Heart left ventricle (tissue), 16 donors: ENCODE data around the gene EARS2. TPM values are rescaled to one million over a fixed set of nuclear protein-coding genes. Genes with fewer than 3 reads are reported as not detected.
A peak's percentile ranks its signal among the peaks of the same experiment; 100 is the strongest.

Experiments used
- ATAC-seq, 4 donors: fragments of 200-7000 bp; cut with Tn5 transposase; one replicate each; pipeline ENCODE4 v1.9.1; 2020 to 2022; ENCODE audit warnings: moderate library complexity in 4 of 4, mild to moderate bottlenecking in 3 of 4, moderate number of reproducible peaks in 1 of 4
- DNase-seq, 5 donors: peaks; one replicate each; pipeline ENCODE4 v3.0.0-alpha.2; 2020
- H3K27ac ChIP-seq, 12 donors: fragments of 200-600 bp; sonication (generic) in 4 of 12; one replicate each; pipeline versions ENCODE4 v1.5.0 to v1.8.0; 2016 to 2022; ENCODE audit warnings: mild to moderate bottlenecking in 2 of 12
- H3K27me3 ChIP-seq, 9 donors: fragments of 200-600 bp; sonication (generic) in 2 of 9; one replicate each; pipeline versions ENCODE4 v1.5.1 to v1.8.0; 2016 to 2022; ENCODE audit warnings: mild to moderate bottlenecking in 3 of 9
- H3K36me3 ChIP-seq, 9 donors: fragments of 200-600 bp; sonication (generic) in 2 of 9; one replicate each; pipeline versions ENCODE4 v1.5.0 to v1.8.0; 2018 to 2022; ENCODE audit warnings: mild to moderate bottlenecking in 2 of 9
- H3K4me1 ChIP-seq, 12 donors: fragments of 200-600 bp; sonication (generic) in 4 of 12; one replicate each; pipeline versions ENCODE4 v1.5.0 to v1.8.0; 2016 to 2022; ENCODE audit warnings: mild to moderate bottlenecking in 3 of 12
- H3K4me3 ChIP-seq, 12 donors: fragments of 200-600 bp; sonication (generic) in 4 of 12; one replicate each; pipeline versions ENCODE4 v1.5.0 to v1.8.0; 2017 to 2022; ENCODE audit warnings: mild to moderate bottlenecking in 9 of 12, moderate library complexity in 4 of 12
- H3K9me3 ChIP-seq, 12 donors: fragments of 200-600 bp; sonication (generic) in 4 of 12; one replicate each; pipeline versions ENCODE4 v1.5.0 to v1.8.0; 2016 to 2022; ENCODE audit warnings: mild to moderate bottlenecking in 1 of 12
- POLR2A ChIP-seq, 2 donors: fragments of 450-650 bp; IDR thresholded peaks; one replicate each; pipeline ENCODE4 v1.6.1; 2017; ENCODE audit warnings: antibody characterized with exemption in 2 of 2, mild to moderate bottlenecking in 2 of 2, moderate library complexity in 2 of 2
- WGBS, 4 donors: extraction: QIAGEN DNeasy Blood & Tissue Kit in 2 of 4; methylation state at CpG; one replicate each; pipeline versions ENCODE4 v1.1.5 to v1.1.7; 2013 to 2018; 5-methylcytosine and 5-hydroxymethylcytosine counted together
- intact Hi-C, 10 donors: fragments of 100-400 bp; cut with DNase I; formaldehyde crosslinking; loops; one replicate each; pipeline versions ENCODE4 v1.11.1 to v1.14.2; 2022
- polyA plus RNA-seq, 2 donors: library from polyadenylated mRNA; stranded (reverse); fragments of 200-250 nt; gene quantifications; one replicate each; pipeline ENCODE4 v1.2.3, GENCODE V29; 2013
- total RNA-seq, 9 donors: library from RNA; depleted of rRNA in 2 of 9; stranded (reverse); fragments of >200 nt in 2 of 9; fragmentation: NEBNext Ultra II Directional in 3 of 9; extraction: Animal tissue kit (Norgen Biotek cat#: 25700) in 3 of 9; gene quantifications; one replicate each; pipeline versions ENCODE4 v1.1.0 to v1.2.4, GENCODE V29; 2016 to 2023
- TF ChIP-seq, protein P1 (sequence below), 12 donors: fragments of 200-600 bp; sonication (generic) in 4 of 12; IDR thresholded peaks; one replicate each; pipeline versions ENCODE4 v1.5.0 to v1.8.0; 2018 to 2022; ENCODE audit warnings: antibody characterized with exemption in 12 of 12, mild to moderate bottlenecking in 5 of 12
- donor health status: ischemic (EF 13 %, LVEDD 7.1; RV severe dilation, severe dysfunction).
- donor health status: healthy with polysubstance abuse.
- donor health status: DM: no; HTN: yes; CAD: no.
- donor health status: DM: no; HTN: no; CAD: no.
- donor health status: ischemic (EF 25% LVEDD 6.9; RV normal size, moderate dysfunction).
- donor health status: ischemic (EF 25% LVEDD 5.7; RV mildly dilated, moderate dysfunction).
- donor health status: healthy.
- donor health status: DM: yes; HTN: yes; CAD: no.
- donor health status: ischemic (EF 35%, LVEDD 5.7; RV mildly dilated, moderate dysfunction).
- donor health status: nonischemic (EF 11% LVEDD 7.7; RV severe dilation, severe dysfunction).
- donor health status: DM: yes; HTN: yes; CAD: no.
- donor health status: PGD.
- donor health status: ischemic (EF 29% LVEDD 5.4; RV normal size, mild dysfunction).
- donor health status: nonischemic (EF 23%, LVEDD 6.1; RV moderate dilation, normal function).

Gene EARS2
- total and polyA plus RNA-seq, 11 donors, result 12.2 to 37.0 (median 21.5) TPM

DNA sequence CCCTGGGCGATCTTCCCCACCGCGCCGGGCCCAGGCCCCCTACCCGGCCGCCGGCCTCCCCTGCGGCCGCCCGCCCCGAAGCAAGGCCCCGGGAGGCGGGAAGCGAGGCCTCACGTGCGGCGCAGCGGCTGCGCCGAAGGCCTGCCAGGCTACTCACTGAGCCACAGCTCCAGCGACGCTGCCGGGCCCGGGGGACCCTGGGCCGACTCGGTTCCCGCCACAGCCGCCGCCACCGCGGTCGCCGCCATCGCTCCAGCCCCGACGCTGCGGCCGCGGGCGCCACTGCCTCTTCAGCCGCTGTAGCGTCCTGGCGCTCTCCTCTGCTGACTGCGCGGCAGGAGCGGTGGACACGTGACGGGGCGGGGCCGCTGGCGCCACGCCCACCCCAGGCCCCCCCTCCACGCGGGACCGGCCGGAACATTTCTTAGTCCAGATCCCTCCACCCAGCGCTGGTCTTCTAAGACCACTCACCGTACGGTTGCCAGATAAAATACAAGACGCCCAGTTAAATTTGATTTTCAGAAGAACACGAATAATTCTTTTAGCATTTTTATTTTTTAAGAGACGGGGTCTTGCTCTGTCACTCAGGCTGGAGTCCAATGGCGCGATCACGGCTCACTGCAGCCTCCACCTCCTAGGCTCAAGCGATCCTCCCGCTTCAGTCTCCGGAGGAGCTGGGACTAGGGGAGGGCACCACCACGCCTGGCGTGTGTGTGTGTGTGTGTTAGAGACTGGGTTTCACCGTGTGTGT, 46.8 kb downstream of the EARS2 start, which contains the start of gene GGA2:
GGA2 (minus strand) TSS at position 331 of the 751 bp plus-strand sequence; CDS start at position 248, 83 bp downstream.
- intact Hi-C loops, result loop anchor here in 3 of 10 donors (5.0 to 10.0 kb wide), 2 partner anchors 47 to 56 kb away; partner anchors contain the start of genes EARS2 (in 2 of the 3), UBFD1 (in 2 of the 3) and COG7 (in 1 of the 3)
- WGBS, 4 donors, result 1 to 9% (median 4%) methylated on average over 22 to 71 of the region's 71 CpGs

DNA sequence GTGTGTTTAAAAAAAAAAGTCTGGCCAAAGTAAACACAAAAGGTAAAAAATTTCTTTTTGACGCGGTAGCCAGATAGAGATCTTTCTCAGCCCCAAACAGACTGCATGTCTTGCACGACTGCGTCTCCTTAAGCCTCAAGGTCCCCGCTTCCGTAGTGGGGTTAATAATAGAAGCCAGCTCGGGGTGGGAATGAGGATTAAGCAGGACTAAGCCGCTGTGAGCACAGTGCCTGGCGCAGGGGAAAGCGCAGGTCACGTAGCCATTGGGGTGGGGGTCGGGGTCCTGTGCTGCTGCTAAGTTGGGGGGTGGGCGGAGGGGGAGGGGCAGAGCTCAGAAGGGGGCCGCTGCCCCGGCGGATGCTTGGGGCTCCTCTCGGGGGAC, 47.4 kb downstream of the EARS2 start:
- H3K4me1 ChIP-seq, result peaks cover 4 to 46% (median 18%) of the 10 kb centered on the region in 12 donors
- TF ChIP-seq POLR2A (IDR thresholded peaks at IDR 0.05), result no peak
- TF ChIP-seq, protein P1, sequence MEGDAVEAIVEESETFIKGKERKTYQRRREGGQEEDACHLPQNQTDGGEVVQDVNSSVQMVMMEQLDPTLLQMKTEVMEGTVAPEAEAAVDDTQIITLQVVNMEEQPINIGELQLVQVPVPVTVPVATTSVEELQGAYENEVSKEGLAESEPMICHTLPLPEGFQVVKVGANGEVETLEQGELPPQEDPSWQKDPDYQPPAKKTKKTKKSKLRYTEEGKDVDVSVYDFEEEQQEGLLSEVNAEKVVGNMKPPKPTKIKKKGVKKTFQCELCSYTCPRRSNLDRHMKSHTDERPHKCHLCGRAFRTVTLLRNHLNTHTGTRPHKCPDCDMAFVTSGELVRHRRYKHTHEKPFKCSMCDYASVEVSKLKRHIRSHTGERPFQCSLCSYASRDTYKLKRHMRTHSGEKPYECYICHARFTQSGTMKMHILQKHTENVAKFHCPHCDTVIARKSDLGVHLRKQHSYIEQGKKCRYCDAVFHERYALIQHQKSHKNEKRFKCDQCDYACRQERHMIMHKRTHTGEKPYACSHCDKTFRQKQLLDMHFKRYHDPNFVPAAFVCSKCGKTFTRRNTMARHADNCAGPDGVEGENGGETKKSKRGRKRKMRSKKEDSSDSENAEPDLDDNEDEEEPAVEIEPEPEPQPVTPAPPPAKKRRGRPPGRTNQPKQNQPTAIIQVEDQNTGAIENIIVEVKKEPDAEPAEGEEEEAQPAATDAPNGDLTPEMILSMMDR (IDR thresholded peaks at IDR 0.05), result no peak
- ATAC-seq (peak in 3 of 4 donors; percentile 25 to 59 (median 38)), DNase-seq (peak in 4 of 5 donors; percentile 32 to 45 (median 40))
- no peaks in the 10 kb centered on the region for H3K27me3 ChIP-seq
- peaks cover 0 to 6% (median 0%) of the 10 kb centered on the region in 9 donors for H3K36me3 ChIP-seq
- intact Hi-C loops, result loop anchor here in 5 of 10 donors (2.0 to 10.0 kb wide), 4 partner anchors 47 to 88 kb away; partner anchors contain the start of genes EARS2 (in 3 of the 5), UBFD1 (in 3 of the 5), COG7 (in 1 of the 5) and NDUFAB1 (in 1 of the 5)
- peak overlapping the region; percentile 65 to 98 (median 78) for H3K4me3 ChIP-seq
- H3K27ac ChIP-seq, result peak overlapping the region; percentile 27 to 92 (median 85)
- WGBS, 4 donors, result 0 to 1% (median 0%) methylated on average over 11 to 17 of the region's 17 CpGs
- H3K9me3 ChIP-seq, result no peaks in the 10 kb centered on the region

More for the DNA sequence above, 46.8 kb downstream of the EARS2 start, which contains the start of gene GGA2:
- Histone ChIP-seq H3K4me1 (peaks cover 0 to 40% (median 12%) of the 10 kb centered on the region in 12 donors), H3K27me3 (no peaks in the 10 kb centered on the region), H3K27ac (peak within 1 kb of the TSS; percentile 27 to 92 (median 85)), H3K36me3 (peaks cover 0 to 11% (median 0%) of the 10 kb centered on the region in 9 donors), H3K4me3 (peak within 1 kb of the TSS; percentile 65 to 98 (median 78)), H3K9me3 (no peaks in the 10 kb centered on the region)
- peak; percentile 86 to 92 (median 89) for DNase-seq
- TF ChIP-seq POLR2A (IDR thresholded peaks at IDR 0.05), result peak; percentile 74 to 93
- TF ChIP-seq, protein P1 (IDR thresholded peaks at IDR 0.05), result peak in 4 of 12 donors; percentile 9 to 31 (median 20)
- peak; percentile 89 to 95 (median 93) for ATAC-seq

DNA sequence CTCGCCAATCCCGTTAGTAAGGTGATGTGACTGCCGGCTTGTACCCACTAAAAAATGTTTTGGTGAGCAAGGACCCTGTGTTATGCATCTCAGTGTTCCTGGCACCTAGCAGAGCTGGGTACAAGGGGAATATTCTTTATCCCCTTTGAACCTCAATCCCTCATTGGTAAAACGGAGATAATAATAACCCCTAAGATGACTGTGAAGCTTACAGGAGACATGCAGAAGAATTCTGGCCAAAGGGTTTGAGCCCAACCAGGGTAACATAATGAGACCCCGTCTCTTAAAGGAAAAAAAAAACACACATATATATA, 47.8 kb downstream of the EARS2 start:
- no peak for ATAC-seq
- H3K4me1 ChIP-seq, result peaks cover 4 to 49% (median 22%) of the 10 kb centered on the region in 12 donors
- H3K27ac ChIP-seq, result peak overlapping the region in 10 of 12 donors; percentile 3 to 92 (median 86)
- no peaks in the 10 kb centered on the region for H3K9me3 ChIP-seq
- DNase-seq, result no peak
- peak overlapping the region; percentile 65 to 98 (median 78) for H3K4me3 ChIP-seq
- no peak for TF ChIP-seq POLR2A (IDR thresholded peaks at IDR 0.05)
- TF ChIP-seq, protein P1 (IDR thresholded peaks at IDR 0.05), result no peak
- peaks cover 0 to 2% (median 0%) of the 10 kb centered on the region in 9 donors for H3K36me3 ChIP-seq
- intact Hi-C loops, result loop anchor here in 2 of 10 donors (2.0 to 5.0 kb wide), 2 partner anchors 47 to 88 kb away; partner anchors contain the start of genes EARS2 (in 1 of the 2), NDUFAB1 (in 1 of the 2) and UBFD1 (in 1 of the 2)
- 0 to 6% (median 2%) methylated on average over 5 of the region's 5 CpGs for WGBS, 4 donors
- no peaks in the 10 kb centered on the region for H3K27me3 ChIP-seq
